NCI-H2029 (cell line): ENCODE measurements around the gene PXMP2.

Source experiments
- DNase-seq: peaks from one replicate; lab custom pipeline; 2025; lab: John Stamatoyannopoulos, UW

Gene PXMP2

DNA sequence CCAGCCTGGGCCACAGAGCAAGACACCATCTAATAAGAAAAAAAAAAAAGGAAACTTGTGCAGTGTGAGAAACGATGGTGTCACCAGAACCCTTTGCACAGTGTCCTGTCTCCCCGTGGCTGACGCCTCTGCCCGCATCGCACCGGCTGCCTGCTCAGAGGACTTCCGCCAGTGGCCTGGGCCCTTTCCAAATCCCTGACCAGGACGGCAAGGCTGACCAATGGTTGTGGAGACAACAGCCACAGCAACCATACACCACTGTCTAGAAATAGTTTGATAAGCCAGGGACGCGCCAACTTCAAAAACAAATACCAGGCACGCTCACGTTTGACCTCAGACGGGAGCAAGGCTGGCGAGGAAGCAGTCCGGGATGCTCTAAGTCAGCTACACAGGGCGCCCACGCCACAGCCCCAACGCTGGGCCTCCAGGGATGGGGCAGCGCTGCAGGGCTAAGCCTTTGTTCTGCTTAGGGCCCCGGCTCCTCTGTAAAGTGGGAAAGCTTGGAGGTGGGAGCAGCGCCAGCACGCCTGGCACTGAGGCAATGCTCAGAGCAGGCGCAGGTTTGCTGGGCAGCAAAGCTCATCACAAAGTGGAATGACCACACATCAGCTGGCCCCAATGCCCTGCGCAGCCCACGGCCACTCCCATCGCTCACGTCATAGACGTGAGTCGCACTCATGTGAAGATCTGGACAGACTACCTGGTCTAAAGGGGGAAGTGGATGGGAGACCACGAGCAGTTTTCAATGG is 35.8 kb downstream of the PXMP2 start:
- DNase-seq = no peak

- DNase-seq = no peak
Measured at GRCh38 chr12:132723764-132724140, 36.4 kb downstream of the PXMP2 start.

DNA sequence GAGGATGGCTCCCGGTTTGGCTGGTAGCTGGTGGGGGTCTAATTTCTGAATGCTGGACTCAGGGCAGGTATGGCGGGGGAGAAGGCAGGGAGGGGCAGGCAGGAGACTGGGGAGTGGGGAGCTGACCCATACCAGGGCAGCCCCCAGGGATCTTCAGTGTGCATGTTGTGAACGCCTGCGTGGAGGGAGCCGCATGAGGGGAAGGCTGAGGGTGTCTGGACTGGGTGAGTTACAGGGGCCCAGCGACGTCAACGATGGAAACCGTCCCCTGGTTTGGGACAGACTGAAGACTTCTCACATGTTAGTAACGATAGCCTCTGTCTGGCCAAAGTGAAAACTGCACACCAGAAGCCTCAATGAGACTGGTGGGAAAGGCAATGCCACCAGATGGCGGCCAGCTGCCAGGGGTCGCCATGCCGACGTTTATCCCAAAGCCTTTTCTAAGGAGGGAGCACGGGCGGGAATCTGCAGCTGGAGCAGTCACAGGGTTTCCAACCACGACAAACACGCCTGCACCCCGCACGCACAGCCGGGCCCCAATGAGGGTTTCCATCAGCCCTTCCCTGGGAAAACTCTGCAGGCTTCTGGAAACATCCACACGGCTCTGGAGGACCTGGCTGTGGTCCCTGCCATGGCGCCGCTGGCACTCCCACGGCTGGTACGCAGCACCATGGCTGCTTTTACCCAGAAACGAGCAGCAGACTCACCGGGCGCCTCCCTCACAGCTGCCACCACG is 37.3 kb downstream of the PXMP2 start:
- DNase-seq = no peak

DNA sequence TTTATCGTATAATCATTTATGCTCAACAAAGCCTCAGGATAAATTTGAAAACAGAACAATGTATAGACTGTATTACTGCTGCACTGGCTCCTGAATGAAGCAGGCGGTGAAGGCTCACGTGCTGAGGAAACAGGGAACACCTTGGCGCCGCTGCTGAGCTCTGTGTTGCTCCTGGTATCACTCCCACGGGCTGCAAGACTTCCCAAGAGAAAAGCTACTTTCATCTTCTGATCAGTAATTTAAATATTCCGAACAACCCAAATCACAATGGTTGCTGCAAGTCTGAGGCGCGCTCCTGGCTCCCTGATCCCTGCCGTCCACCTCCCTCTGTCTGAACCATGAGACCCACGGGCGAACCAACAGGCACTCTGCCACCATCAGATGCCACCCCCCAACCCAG is 39.0 kb downstream of the PXMP2 start:
- DNase-seq = no peak

- no peak for DNase-seq
Measured at GRCh38 chr12:132727091-132727794, 39.9 kb downstream of the PXMP2 start.

DNA sequence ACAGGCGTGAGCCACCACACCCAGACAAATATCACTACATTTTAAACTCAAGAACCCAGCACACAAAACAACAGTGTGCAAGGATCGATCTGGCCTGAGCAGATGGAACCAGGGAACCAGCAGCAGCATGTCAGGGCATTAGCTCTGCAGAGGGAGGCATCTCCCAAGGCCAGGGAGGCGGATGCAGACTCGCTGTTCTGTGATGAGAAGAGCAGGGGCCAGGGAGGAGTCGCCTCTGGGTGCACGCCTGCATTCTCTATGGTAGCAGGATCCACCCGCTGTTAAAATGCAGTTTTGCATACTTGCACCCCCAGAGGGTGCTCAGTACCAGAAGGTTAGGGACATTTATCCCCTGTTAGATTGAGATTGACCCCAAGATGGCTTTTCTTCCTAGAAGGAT is 41.1 kb downstream of the PXMP2 start:
- no peak for DNase-seq

DNA sequence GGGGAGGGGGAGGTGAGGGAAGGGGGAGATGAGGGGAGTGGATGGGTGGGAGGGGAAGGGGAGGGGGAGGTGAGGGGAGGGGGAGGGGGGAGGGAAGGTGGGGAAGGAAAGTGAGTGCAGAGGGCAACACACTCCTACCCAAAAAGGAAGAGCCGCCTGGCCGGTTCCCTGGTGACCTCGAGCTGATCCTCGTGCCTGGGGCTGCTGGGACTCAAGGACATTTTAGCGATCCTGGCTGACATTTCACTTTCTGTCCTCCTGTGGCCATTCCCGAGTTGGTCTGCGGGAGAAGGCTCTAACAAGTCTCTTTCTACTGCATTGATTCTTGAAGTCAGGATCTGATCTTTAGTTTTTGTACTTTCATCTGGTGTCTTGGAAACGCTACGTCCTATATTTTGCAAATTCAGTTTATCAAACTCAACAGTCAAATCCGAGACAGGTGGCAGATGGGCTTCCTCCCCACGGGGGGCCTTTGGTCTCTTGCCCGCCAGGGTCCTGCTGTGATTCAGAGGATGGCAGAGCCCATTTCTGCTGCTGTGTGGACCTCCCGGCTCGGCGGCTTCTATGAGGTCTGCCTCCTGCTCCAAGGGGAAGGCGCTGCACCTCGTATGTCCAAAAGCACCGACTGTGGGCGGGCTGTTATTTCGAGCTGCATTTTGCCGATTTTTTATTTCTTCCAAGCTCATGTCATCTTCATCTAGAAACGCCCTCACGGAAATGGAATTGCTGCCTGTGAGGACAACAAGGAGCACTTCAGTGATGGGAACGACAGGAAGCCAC is 42.3 kb downstream of the PXMP2 start:
- DNase-seq = no peak

GRCh38 chr12:132730353-132730752 is 43.0 kb downstream of the PXMP2 start:
- no peak for DNase-seq

DNA sequence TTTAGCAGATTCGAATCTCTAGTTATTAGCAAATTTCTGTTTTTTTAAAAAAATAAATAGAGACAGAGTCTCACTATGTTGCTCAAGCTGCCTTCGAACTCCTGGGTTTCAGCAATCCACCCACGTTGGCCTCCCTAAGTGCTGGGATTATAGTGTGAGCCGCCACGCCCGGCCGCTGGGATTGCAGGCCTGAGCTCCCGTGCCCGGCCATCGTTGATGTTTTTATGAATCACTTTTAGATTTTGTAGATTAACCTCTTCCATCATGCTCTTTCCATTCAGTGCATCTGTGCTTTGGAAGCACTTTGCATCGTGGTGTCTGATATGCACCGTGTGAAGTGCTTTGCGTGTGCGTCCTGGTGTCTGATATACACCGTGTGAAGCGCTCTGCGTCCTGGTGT is 44.2 kb downstream of the PXMP2 start:
- DNase-seq = no peak

DNA sequence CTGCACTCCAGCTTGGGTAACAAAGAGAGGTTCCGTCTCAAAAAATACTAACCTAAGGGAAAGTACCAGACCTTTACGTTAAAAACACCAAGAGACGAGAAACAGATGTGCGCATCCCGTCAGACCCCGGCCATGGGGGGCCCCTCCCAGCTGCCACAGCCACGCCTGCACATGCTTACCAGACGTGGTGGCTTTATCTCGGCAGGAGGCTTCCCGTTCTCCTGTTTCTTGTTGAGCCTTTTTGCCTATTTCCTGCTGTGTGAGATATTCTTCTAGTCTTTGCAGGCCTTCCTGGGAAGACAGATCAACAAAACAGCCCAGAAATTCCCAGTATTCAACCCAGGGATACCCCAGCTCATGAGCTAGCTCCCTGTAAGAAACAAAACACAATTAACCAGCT is 46.8 kb downstream of the PXMP2 start:
- DNase-seq = no peak

DNA sequence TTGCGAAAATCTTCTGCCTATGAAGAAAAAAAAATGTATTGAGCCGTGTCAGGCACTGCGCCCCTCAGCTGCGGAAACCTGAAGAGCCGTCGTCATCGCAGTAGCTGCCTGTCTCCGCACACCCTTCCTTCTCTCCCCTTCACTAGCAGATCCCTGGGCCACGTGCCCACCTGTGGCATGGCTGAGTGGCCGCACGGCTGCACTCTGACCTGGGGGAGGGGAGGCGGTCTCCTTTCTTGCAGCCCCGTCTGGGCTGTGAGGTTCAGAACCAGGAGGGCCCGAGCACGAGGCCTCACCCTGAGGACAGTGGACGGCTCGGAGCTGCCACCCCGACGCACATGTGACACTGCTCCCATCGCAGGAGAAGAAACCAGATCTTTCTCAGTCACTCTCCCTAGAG is 48.1 kb downstream of the PXMP2 start:
- no peak for DNase-seq

DNA sequence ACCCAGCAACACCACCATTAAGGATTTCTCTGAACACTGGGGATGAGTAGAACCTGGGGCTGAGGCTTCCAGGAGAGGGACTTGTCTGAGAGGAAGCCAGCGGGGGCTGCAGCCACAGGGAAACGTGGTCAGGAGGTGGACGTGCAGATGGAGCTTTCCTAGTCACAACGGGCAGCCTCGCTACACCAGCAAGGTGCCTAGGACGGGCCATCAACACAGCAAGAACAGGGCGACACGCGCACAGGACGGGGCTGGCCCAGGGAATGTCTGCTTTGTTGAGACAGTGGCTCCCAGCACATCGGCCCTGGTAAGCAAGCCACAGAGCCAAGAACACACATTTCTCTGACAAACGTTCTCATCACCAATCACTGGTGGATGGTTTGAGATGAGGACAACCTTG is 49.0 kb downstream of the PXMP2 start:
- no peak for DNase-seq

GRCh38 chr12:132736913-132737312 is 49.5 kb downstream of the PXMP2 start:
- DNase-seq = no peak

DNA sequence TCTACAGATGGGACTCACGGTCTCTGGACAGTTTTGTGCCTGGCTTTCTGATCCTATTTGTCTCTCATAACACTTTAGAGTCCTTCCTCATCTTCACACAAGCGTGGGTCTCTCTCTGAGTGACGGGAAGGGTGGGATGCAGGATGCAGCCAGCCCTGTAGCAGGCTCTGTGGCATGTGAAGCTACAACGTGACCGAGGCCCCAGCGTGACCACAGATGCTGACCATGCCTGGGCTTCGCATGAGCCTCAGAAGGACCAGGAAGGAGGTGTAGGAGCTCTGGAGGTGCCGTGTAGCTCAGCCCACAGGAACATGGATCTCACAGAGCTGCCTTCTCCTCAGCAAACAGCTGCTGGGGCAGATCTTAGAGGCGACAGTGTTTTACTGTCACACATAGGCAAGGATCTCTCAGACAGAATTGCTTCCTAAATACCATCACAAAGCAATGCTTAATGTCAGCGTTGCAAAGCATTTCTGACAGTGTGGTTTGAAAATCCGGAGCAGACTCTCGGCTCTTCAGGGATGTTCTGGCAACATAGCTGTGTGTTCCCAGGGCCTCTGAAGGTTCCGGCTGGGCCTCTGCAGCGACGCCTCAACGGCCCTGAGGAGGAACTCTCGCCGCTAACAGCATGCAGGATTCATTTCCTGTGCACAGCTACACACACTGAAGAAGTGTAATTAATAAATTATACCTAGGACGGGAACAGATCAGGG is 52.4 kb downstream of the PXMP2 start:
- DNase-seq = no peak

DNA sequence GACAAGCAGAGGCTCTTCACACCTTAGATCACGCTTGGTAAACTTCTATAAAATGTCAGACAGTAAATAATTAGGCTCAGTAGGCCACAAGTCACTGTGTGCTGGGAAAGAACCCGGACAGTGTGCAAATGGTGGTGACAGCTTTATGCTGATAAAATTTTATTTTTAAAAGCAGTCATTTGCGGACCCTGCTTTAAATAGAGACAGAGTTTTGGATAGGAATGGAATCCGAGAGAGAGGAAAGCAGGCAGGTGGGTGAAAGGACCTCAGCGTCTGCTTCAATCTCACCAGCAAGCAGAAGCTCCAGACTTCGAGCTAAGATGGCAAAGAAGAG is 52.9 kb downstream of the PXMP2 start:
- DNase-seq = no peak

DNA sequence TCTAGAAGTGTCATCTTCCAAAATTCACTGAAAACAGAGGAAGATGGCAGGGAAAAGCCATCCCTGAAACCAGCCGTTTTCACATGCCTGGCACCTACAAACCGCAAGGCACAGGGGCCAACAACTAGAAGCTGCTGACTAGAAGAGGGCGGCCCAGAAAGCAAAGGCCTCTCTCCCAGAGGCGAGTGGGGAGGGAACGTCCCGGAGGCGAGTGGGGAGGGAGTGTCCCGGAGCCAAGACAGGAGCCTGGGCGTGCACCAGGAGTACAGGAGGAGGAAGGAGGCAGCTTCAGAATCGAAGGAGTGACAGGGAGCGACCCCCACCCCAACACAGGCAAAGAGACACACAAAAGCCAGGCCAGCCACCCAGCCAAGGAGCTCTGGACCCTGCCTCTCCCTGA is 53.3 kb downstream of the PXMP2 start:
- DNase-seq = no peak

GRCh38 chr12:132741620-132742019 is 54.2 kb downstream of the PXMP2 start:
- DNase-seq = no peak

- no peak for DNase-seq
Measured at GRCh38 chr12:132743831-132744230, 56.4 kb downstream of the PXMP2 start.

DNA sequence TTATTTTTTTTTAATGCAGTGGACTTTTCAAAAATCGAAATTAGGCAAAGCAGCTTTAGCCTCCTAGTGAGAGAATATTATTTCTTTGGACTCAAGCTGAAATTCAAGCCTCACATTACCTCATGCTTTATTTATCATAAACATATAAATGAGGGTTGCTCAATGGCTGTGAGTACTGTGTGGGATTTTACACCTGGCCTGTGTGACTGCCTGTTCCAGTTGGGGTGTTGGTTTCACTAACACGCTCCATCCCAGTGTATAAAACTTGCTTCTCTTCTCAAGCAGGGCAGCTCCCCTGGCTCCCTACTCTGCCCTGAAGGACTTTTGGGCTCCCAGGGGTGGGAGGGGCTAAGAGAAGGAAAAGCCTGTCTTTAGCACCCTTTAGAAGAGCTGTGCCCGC is 59.2 kb downstream of the PXMP2 start:
- DNase-seq = no peak

DNA sequence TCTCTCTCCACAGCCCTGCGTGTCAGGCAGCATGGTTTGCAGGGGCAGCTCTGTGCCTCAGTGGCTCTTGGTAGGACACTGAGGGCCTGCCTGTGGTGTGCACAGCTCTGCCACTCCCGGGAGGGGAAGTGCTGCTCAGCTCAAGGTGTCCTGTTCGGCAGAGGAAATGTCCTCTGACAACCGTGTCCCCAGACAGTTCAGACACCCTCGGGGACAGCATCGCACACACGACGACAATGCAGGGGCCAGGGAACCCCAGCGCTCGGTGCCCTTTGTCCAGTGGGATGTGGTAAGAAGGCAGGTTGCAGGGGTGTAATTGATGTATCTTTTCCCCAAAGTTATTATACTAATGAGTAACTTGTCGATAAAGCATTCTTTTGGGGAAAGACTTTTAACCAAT is 60.0 kb downstream of the PXMP2 start:
- no peak for DNase-seq

GRCh38 chr12:132747896-132748295 is 60.5 kb downstream of the PXMP2 start:
- DNase-seq = no peak

DNA sequence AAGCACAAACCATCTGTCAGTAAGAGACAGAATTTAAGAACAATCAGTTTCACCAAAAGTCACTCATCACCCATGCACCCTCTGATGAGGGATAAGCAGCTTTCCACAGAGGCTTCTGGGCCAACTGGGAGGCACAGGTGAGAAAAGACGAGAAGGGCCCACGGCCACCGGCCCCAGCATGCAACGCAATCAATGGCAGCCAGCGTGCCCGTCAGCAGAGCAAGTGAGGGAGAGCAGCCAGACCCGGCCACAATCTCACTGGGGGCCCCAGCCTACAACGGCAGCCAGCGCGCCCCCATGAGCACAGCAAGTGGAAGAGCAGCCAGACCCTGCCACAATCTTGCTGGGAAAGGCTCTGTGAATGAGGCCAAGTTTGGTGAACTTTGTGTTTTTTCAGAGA is 60.9 kb downstream of the PXMP2 start:
- no peak for DNase-seq
